ENCODE data around the gene NPTX2.

Gene NPTX2

DNA sequence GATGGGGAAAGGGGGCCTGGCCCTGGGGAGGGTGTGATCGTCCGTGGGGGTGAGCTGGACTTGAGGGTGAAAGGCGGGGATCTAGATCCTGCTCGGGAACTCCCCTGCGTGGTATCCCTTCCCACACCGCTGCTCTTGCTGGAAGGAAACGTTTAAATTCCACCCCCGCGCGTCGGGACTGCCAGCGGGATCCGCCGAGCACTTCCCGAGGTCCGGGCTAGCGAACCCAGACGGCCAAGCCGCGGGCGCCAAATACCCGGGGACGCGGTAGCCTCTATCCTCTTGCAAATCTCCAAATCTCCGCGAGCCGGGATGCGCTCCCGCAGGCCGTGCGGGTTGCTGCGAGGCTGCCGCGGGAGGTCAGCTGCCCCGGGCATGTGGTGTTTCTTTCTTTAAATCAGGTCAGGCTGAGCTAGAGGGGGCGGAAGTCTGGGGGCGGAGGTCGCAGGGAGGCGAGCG is 904 bp downstream of the NPTX2 start:
- FAIRE-seq: no peak
- DNase-seq (ENCODE audit: insufficient read length, low spot score): no peak

DNA sequence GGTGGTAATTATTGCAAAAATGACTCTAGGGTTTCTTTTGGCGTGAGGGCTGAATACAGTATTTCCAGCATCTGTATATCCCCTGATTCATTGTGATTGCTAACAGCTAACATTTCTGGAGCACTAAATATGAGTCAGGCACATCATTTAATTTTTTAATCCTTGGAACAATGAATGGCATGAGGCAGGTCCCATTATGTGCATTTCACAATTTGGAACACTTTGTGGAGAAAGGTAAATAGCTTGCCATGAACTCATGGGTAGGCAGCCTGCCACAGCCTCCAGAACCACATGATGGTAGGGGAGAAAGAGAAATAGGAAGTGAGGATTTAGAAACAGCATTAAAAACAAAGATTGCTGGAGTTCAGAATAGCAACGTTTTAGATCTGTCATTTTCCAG is 1.7 kb downstream of the NPTX2 start:
- no peak for FAIRE-seq
- DNase-seq (ENCODE audit: insufficient read length, low spot score): no peak

DNA sequence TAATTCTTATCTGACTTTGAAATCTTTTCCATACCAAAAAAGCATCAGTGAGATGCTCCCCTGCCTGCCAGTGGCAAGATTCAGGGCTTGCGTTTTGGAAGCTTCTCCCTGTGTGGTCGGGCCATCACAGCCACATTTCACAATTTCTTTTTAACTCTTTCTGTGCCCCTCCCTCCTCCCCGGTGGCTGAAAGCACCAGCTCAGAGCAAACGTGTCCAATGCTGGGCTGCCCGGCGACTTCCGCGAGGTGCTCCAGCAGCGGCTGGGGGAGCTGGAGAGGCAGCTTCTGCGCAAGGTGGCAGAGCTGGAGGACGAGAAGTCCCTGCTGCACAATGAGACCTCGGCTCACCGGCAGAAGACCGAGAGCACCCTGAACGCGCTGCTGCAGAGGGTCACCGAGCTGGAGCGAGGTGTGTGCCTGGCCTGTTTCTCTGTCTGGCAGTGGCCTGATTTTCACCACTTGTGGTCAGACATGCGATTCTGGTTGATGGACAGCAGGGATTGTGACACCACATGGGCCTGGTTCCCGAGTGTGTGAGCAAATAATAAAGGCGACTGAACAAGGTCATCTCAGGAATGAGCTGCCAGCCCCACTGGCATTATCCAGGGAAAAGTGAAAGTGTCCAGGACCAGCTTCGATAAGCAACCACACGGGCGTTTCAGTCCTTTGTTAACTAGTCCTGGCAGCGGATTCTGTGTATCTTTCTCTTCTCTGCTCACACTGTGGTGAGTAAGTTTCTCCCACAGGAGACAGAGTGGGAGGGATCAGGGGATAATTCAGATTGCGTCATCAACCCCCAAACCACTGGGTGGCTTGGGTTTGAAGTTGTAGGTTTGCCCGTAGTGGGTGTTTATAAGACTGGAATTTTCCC is 2.6 kb downstream of the NPTX2 start:
- FAIRE-seq: no peak
- no peak for DNase-seq (ENCODE audit: insufficient read length, low spot score)

DNA sequence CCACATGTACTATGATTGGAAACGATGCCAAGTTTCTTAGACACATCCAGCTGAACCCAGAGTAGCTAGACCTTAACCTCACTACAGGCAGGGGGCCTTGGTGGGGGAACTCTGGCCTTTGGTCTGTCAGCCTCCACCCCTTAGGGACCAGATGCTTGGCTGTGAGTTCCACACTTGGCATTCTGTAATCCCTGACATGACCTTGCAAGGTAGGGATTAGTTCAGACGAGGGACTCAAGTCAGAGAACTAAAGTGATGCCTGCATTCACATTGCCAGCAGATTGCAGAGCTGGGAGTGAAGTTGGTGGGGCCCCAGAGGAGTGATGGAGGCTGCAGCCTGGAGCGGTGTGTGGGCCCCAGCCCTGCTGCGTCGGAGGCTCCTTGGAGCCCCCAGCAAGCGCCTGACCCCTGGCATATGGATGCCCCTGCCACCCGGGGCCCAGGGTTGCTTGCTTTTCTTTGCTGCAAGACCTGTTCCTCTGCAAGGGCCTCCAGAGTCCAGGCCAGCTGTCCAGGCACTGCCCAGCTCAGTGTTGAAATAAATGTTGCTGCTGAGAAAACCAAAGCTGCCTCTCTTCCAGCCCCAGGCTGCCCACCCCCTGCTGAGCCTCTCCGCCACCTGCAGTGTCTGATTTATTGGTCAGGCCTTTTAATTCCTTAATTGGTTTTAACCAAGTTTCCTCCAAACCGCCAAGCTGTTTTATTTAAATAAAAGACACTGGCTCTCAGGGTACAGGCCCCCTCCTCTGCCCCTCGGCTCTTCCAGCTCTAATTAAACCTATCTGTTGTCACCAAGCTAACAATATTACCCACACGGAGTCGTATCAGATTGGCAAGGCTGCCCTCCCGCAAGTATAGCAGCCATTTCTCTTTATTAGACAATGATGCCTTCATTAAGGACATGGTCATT is 4.7 kb downstream of the NPTX2 start:
- DNase-seq (ENCODE audit: insufficient read length, low spot score) (no peak), FAIRE-seq (no peak)

DNA sequence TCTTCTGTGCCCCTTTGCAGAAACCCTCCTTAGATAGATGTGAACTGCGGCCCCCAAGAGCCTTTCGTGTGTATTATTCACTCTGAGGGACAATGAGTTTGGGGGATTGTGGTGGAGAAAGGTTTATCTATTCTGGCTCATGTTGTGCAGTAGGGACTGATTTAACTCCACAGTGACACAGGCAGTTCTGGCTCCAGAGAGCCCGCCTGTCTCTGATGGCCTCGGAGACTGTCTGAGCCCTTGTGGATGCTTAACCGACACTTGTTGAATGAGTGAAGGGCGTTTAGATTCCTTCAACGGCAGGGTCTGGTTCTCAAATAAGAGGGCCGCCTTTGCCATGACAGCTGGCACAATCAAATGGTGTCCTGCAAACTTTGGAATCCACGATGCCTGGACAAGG is 5.8 kb downstream of the NPTX2 start:
- FAIRE-seq (no peak), DNase-seq (ENCODE audit: insufficient read length, low spot score) (no peak)

DNA sequence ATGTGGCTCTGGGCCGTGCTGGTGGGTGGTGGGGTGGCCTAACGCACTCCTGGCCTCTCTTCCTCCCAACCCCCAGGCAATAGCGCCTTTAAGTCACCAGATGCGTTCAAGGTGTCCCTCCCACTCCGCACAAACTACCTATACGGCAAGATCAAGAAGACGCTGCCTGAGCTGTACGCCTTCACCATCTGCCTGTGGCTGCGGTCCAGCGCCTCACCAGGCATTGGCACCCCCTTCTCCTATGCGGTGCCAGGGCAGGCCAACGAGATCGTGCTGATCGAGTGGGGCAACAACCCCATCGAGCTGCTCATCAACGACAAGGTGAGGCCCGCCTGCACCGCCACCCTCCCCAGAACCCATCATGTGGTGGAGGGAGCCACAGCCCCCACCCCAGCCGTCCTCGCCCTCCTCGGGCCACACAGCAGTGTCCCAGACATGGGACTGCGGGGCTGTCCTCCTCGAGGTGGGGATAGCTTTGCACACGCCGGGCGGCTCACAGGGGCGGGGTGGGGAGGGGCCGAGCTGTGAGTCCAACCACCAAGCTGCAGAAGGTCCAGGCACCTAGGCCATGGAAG is 7.8 kb downstream of the NPTX2 start:
- FAIRE-seq (no peak), DNase-seq (ENCODE audit: insufficient read length, low spot score) (no peak)

DNA sequence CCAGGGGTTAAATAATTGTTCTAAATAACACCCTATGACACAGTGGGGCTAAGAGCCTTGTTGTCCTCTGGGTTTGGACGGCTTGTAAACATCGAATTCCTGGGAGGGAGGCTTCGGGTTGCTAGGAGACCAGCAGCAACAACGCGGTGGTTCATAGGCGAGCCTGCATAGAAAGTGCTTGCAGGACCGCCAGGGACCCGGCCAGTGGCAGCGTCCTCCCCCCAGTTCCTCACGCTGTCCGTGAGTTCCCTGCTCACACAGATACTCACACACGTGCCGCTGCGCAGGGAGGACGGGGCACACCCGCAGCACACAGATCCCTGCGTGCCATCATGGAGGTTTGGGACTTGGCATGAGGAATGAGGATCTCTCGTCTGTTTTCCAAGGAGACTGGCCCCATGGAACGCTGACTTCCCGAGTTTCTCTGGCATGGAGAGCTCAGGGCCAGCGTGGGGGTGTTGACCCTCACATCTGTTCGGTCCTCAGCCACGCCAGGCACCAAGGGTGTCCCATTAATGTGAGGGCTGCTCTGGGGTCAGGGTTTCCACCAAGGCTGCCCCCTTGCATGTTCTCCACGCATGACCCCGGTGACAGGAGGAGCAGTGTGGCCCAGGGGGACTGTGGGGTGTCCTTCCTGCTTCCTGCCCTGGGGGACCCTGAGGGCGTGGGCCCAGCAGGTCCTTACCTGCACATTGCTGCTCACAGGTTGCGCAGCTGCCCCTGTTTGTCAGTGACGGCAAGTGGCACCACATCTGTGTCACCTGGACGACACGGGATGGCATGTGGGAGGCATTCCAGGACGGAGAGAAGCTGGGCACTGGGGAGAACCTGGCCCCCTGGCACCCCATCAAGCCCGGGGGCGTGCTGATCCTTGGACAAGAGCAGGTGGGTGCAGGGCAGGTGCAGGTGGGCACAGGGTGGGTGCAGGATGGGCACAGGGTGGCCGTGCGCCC is 9.7 kb downstream of the NPTX2 start:
- DNase-seq (ENCODE audit: insufficient read length, low spot score) (no peak), FAIRE-seq (no peak)

DNA sequence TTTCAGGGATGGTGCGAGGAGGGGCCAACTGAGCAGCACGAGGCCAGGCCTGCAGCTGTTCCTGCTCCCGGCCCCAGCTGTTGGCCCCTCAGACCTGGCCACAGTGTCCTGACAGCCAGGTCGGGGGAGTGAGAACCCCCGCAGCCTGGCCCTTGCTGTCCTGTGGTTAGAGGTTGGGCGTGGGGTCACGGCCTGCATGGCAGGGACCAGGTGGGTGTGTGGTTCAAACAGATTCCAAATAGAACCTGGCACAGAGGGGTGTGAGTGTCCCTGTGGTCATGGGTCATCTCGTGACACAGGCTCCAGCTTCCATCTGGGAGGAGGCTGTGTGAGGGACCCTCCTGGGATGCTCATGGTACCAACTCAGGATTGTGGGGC is 10.3 kb downstream of the NPTX2 start:
- no peak for FAIRE-seq
- DNase-seq (ENCODE audit: insufficient read length, low spot score): no peak

DNA sequence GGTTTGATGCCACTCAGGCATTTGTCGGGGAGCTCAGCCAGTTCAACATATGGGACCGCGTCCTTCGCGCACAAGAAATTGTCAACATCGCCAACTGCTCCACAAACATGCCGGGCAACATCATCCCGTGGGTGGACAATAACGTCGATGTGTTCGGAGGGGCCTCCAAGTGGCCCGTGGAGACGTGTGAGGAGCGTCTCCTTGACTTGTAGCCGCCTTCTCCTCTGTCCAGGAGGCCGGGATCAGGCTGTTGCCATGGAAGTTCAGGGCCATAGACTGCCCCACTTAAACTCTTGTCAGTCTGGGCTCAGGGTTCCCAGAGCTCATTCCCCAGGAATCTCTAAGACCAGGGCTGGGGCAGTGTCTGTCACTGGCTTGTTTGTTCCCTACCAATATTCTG is 11.3 kb downstream of the NPTX2 start:
- FAIRE-seq: no peak
- DNase-seq (ENCODE audit: insufficient read length, low spot score): no peak

DNA sequence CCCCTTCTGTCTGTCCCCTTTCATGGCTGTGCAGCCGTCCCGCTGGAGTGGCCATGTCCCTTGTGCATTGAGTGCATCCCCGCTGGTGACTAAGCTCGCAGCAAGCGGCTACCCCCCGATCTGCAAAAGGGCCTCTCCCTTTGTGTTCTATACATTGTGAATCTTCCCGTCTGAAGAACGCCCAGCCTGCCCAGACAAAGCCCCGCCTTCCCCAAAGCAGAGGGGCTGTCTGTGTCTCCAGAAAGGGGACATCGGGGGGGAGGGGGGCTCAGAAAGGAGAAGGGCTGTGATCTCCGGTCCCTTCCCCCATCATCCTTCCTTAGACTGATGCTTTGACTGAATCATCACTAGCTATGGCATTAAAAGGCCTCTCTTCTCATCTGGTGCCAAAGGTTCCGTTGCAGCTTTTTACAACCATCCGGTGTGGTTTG is 11.9 kb downstream of the NPTX2 start:
- DNase-seq (ENCODE audit: insufficient read length, low spot score) (no peak), FAIRE-seq (no peak)

DNA sequence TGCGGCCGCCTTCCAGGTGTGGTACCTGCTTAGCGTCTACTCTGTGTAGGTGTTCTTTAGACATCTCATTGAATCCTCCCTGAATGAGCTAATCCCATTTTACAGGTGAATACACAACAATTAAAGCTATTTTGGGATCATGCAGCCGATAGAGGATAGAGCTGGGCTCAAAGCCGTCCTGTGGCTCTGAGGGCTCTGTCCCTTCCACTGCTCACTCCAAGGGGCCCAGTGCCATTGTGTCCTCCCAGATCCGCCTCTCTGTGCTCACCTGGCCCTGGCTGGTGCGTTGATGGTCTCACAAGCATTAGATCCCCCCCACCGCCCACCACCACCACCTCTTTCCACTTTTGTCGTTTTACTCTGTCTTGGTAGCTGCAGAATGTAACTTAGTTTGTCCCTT is 13.1 kb downstream of the NPTX2 start:
- FAIRE-seq (no peak), DNase-seq (ENCODE audit: insufficient read length, low spot score) (no peak)

DNA sequence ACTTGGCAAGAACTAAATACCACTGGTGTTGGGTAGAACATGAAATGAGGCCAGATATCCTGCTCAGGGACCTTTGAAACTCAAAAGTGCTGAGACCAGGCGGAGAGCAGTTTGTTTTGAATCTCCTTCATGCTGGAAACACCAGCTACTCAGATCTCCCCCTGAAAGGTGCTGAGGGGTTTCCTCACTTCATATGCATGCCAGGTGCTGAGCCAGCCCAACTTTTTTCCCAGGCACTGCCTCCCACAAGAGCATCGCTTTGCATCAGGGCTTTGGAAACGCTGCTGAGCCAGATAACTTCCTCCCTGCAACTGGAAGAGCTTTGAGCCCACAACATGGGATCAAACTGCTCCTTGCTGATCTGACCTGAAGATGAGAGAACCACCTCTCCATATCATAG is 13.7 kb downstream of the NPTX2 start:
- FAIRE-seq (no peak), DNase-seq (ENCODE audit: insufficient read length, low spot score) (no peak)

DNA sequence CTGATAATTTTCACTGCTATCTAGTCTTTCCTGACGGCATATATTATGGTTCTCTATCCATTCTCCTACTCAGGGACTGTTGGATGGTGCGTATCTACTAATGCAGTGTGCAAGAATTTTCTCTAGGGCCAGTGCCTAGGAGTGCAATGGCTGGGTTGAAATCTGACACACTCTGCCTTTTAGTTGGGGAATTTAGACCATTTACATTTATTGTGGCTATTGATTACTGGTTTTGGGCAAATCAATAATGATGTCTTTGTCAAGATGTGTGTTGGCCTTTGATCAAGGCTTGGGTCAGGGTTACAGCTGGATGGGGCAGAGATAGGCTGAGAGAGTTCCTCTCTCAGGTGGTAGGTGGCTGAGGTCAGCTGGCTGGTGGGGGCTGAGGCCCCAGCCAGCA is 21.8 kb downstream of the NPTX2 start:
- FAIRE-seq: no peak
- no peak for DNase-seq (ENCODE audit: insufficient read length, low spot score)

DNA sequence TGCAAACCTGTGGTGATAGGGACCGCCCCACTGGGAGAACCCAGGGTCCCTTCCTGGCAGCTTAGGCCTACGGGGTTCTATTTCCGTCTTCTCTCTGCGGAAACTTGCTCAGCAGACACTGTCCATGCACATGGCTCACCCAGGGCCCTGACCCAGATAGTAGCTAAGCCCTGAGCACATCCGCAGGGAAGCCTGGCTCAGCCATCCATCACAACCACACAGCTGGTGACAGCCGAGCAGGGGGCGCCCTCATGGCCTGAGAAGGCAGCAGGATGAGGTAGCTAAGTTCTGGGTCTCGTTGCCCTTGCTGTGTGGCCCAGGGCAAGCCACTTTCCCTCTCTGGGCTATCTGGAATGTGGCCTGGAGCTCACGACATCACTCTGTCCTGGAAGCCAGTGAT is 23.3 kb downstream of the NPTX2 start:
- no peak for DNase-seq (ENCODE audit: insufficient read length, low spot score)
- no peak for FAIRE-seq

DNA sequence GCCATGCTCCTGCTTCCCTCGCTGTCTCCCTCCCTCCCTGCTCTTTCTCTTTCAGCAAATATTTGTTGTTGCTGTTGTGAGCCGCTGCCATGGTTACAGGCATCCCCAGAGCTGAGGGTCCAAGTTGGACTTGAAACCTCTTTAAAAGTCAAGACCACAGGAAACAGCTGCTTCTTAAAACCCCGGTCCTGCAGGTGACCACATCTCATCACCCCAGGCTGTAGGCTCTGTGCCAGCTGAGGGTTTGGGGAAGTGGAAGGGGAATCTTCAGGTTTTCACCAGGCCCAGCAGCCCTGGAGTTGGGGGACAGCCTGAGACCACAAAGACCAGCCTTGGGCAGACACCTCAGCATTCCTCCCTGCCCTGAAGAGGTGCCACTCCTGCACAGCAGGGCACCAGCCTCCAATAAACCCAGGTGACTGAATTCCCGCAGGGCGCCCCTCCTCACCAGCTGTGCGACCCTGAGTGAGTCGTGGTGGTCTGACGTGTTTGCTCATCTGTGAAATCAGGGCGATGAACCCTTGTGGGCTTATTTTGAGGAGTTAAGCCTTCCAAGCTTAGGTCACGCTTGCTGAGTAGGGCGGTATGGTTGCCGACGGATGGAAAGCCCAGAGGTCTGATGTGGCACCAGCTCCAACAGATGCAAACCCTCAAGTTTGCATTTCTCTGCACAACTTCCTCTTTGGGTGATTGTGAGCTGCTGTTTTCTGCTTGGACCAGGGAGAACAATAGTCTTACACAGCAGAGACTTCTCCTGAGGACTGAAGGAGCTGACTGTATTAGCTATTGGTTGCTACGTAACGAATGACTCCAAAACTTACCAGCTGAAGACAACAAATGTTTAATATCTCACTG is 24.8 kb downstream of the NPTX2 start:
- DNase-seq (ENCODE audit: insufficient read length, low spot score) (no peak), FAIRE-seq (no peak)

DNA sequence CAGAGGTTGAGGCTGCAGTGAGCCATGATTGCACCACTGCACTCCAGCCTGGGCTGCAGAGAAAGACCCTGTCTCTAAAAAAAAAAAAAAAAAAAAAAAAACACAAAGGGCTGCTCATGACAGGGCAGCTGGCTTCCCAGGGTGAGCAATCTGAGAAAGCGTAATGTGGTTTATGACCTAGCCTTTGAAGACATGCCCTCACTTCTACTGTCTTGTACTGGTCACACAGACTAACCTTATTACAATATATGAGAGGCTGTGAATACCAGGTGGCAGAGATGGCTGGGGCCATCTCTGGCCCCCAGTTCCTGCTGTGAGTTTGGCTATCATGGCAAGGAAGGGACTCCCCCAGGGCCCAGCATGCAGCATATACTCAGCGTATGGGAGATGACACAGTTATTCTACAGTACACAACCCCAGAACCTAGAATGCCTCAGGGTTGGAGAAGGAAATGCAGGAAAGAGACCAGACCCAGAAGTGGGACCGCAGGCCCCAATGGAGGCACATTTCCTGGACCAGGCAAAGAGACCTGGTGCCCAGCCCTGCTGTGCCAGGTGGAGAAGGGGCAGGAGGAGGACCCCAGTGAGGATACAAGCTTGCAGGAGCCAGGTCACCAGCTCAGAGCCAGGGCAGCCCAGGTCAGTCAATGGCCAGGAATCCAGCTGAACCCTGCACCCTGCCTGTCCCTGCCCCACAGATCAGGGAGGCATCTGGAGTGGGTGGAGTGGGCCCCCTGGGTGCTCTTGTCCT is 26.3 kb downstream of the NPTX2 start:
- DNase-seq (ENCODE audit: insufficient read length, low spot score) (no peak), FAIRE-seq (no peak)

DNA sequence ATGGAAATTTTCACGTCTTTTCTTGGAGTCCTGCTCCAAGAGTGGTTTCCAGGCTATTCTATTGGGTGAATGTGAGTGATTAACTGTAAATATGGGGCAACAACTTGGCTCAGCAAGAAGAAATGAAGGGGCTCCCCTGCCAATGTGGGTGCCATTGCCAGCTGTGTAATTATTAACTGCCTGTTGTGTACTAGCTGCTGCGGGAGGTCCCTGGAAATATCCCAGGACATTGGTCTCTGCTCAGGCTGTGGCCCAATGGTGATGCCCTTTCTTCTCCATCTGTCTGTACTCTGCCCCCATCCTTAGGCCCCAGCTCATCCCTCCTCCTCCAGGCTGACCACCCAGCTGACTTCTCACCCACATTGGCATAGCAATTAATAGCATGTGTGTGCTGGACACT is 29.4 kb downstream of the NPTX2 start:
- FAIRE-seq (no peak), DNase-seq (ENCODE audit: insufficient read length, low spot score) (no peak)

DNA sequence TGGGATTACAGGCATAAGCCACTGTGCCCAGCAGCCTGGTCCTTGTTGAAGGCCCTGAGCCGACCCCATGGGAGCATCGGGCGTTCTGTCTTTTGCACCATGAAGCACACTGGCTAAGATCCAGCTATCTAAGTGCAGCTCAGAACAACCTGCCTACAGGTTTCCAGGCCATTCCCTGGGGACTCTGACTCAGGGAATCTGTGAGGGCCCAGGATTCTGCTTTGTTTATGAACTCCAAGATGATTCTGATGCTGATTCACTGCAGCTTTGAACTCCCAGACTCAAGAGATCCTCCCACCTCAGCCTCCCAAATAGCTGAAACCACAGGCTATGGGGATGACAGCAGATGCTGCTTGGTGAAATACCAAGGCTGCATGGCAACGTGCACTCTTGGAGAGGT is 30.2 kb downstream of the NPTX2 start:
- no peak for DNase-seq (ENCODE audit: insufficient read length, low spot score)
- FAIRE-seq: no peak

DNA sequence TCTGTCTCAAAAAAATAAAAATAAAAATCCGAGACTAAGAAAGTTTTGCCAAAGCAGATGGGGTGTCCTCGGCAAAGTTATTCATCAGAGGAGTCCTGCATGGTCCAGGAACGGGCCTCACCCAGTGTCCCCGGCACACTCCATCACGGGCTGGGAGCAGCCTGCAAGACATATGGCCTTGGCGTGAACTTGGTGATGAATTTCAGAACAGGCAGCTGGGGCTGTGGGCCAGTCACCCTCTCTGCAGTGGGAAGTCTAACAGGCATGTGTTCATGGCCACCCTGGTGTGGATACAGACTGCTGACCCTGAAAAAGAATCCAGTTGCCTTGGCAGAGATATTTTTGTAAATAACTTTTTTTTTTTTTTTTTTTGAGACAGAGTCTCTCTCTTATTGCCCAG is 34.7 kb downstream of the NPTX2 start:
- DNase-seq (ENCODE audit: insufficient read length, low spot score) (no peak), FAIRE-seq (no peak)
